NOMO-1 treated with dmso at 0.1 percent for 144 hours (cell line): Measurements from ENCODE around the gene UBA6.
A peak's percentile ranks its signal among the peaks of the same experiment; 100 is the strongest.
"Not testable (repeated sequence)": the region's sequence is repeated elsewhere in the genome, so short reads cannot be mapped to it uniquely, and the experiment has no call there.

Source experiments
- DNase-seq: peaks from one replicate; lab custom pipeline; 2025; ENCODE audit not compliant: unreplicated experiment; lab: John Stamatoyannopoulos, UW

Gene UBA6

GRCh38 chr4:67700738-67701516 lies at the start of gene UBA6:
Gene UBA6 (minus strand): TSS chr4:67701155. CDS start chr4:67701119, 36 bp downstream.
- DNase-seq: peak; percentile 96

GRCh38 chr4:67750691-67751090 lies 49.7 kb upstream of the UBA6 start:
- DNase-seq: no peak

GRCh38 chr4:67749286-67749685 lies 48.3 kb upstream of the UBA6 start:
- no peak for DNase-seq

GRCh38 chr4:67746797-67747495 lies 46.0 kb upstream of the UBA6 start:
- DNase-seq: peak; percentile 2

GRCh38 chr4:67744561-67745283 lies 43.8 kb upstream of the UBA6 start:
- DNase-seq: no peak

- DNase-seq: no peak
Observed at GRCh38 chr4:67743194-67743593, 42.2 kb upstream of the UBA6 start.

- no peak for DNase-seq
Observed at GRCh38 chr4:67736262-67736661, 35.3 kb upstream of the UBA6 start.

GRCh38 chr4:67735325-67735724 lies 34.4 kb upstream of the UBA6 start:
- DNase-seq: no peak

GRCh38 chr4:67730511-67730910 lies 29.6 kb upstream of the UBA6 start:
- not testable (repeated sequence) for DNase-seq

GRCh38 chr4:67727124-67727850 lies 26.3 kb upstream of the UBA6 start:
- no peak for DNase-seq

- DNase-seq: no peak
Observed at GRCh38 chr4:67725981-67726380, 25.0 kb upstream of the UBA6 start.

- DNase-seq: no peak
Observed at GRCh38 chr4:67725132-67725531, 24.2 kb upstream of the UBA6 start.

GRCh38 chr4:67723949-67724348 lies 23.0 kb upstream of the UBA6 start:
- no peak for DNase-seq

GRCh38 chr4:67723341-67723740 lies 22.4 kb upstream of the UBA6 start:
- DNase-seq: no peak

- DNase-seq: no peak
Observed at GRCh38 chr4:67721770-67722597, 21.0 kb upstream of the UBA6 start.

- no peak for DNase-seq
Observed at GRCh38 chr4:67721315-67721769, 20.4 kb upstream of the UBA6 start.

GRCh38 chr4:67719953-67720617 lies 19.1 kb upstream of the UBA6 start:
- DNase-seq: no peak

- DNase-seq: no peak
Observed at GRCh38 chr4:67718848-67719247, 17.9 kb upstream of the UBA6 start.

GRCh38 chr4:67717586-67717985 lies 16.6 kb upstream of the UBA6 start:
- DNase-seq: no peak

- no peak for DNase-seq
Observed at GRCh38 chr4:67714955-67715354, 14.0 kb upstream of the UBA6 start.
